Activated naive CD4-positive, alpha-beta T cell treated with anti-CD3 and anti-CD28 coated beads, Interleukin-2, amount 10 ng/mL, durations not matched to agents 7 days and 5 days (primary cell): ENCODE results near the gene TNFSF10.
A peak's percentile ranks its signal among the peaks of the same experiment; 100 is the strongest.
"Not testable (repeated sequence)": the region's sequence is repeated elsewhere in the genome, so short reads cannot be mapped to it uniquely, and the experiment has no call there.

Experiments
- CTCF ChIA-PET: fragments of 350-600 bp; sonication (Branson Sonifier 250); formaldehyde crosslinking; loops from one replicate; lab custom pipeline; 2021; ENCODE audit warnings: antibody characterized with exemption; lab: Charles Lee
- DNase-seq: peaks from one replicate; pipeline ENCODE4 v3.0.0-alpha.2; 2020
- H3K27ac Mint-ChIP-seq: one replicate; pipeline ENCODE4 v1.8.0; 2021; ENCODE audit warnings: mild to moderate bottlenecking, moderate library complexity, mixed read lengths
- H3K27me3 Mint-ChIP-seq: one replicate; pipeline ENCODE4 v1.8.0; 2021; ENCODE audit warnings: mild to moderate bottlenecking, mixed read lengths
- H3K36me3 Mint-ChIP-seq: one replicate; pipeline ENCODE4 v1.8.0; 2021; ENCODE audit warnings: mixed read lengths
- H3K4me1 Mint-ChIP-seq: one replicate; pipeline ENCODE4 v1.8.0; 2021; ENCODE audit warnings: mixed read lengths
- H3K4me3 Mint-ChIP-seq: one replicate; pipeline ENCODE4 v1.8.0; 2021; ENCODE audit warnings: mild to moderate bottlenecking, moderate library complexity, mixed read lengths
- H3K9me3 Mint-ChIP-seq: one replicate; pipeline ENCODE4 v1.8.0; 2021; ENCODE audit warnings: mixed read lengths

TNFSF10 gene

DNA sequence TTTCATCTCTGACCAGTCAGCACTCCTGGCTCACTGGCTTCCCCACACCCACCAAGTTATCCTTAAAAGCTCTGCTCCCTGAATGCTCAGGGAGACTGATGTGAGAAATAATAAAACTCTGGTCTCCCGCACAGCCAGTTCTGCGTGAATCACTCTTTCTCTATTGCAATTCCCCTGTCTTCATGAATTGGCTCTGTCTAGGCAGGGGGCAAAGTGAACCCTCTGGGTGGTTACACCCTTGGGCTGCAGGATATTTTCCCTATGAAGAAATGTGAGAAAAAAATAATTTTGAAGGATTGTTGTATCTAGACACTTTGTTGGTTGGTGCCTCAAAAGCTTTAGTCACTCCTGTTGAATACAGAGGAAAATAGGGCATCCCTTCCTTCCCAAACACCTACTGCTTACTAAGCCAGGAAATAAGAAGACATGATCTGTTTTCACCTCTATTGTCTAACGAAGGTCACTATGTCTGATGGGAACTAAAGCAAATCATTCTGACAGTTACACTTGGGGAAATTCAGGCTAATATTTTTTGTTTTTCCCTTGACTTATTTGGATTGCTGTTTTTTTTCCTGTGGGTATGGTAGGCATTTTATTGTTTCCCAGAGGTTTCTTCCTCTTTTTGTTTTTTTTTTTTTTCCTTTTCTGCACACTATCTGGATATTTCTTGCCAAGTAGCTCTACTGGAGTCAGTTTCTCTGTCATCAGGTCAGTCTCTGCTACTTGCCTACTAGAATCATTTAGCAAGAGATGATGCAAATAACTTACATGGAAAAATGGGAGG, 15.3 kb upstream of the TNFSF10 start:
- Mint-ChIP-seq H3K9me3 (peaks cover 11% of the 10 kb centered on the region), H3K4me3 (no peak overlapping the region), H3K36me3 (peaks cover 10% of the 10 kb centered on the region), H3K4me1 (peaks cover 49% of the 10 kb centered on the region), H3K27me3 (no peaks in the 10 kb centered on the region), H3K27ac (no peak overlapping the region)
- CTCF ChIA-PET: interaction anchor here (0.7 to 2.0 kb wide), 3 partner anchors 15 to 23 kb away, joined by 3 to 7 read pairs (median 4); partner anchors contain the start of gene TNFSF10
- DNase-seq: no peak

DNA sequence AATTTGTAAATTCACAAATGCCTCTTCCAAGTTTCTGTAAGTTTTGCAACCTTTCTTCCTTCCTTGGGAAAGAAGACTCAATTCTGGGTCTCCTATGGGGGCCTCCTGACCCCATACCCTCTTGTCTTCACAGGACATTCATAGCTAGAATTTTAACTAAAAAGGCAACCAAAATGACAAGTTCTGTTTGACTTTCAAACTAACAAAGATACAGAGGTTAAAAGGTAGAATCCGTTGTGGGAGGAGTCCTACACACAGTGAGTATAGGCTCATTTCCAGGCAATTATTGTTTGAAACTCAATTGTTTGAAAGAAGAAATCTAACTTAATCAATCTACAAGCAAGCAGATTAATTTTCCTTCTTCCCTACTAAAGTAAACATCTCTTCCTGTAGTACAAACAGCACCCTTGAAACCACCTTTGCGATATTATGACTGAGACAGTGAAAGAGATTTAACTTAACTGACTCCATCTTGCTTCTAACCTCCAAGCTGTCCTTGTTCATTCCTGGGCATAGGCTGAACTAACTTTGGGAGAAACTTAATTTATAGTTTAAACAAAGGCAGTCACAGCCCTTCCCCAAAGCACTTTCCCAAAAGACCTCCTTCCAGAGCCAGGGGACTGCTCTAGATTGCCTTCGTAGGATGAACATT, 14.4 kb upstream of the TNFSF10 start:
- Mint-ChIP-seq H3K4me3 (no peak overlapping the region), H3K36me3 (peaks cover 10% of the 10 kb centered on the region), H3K9me3 (peaks cover 11% of the 10 kb centered on the region), H3K27me3 (no peaks in the 10 kb centered on the region), H3K4me1 (peaks cover 48% of the 10 kb centered on the region), H3K27ac (peak overlapping the region; percentile 80)
- DNase-seq: no peak
- CTCF ChIA-PET: interaction anchor here (1.8 to 2.0 kb wide), 2 partner anchors 14 to 17 kb away, joined by 4 to 7 read pairs; partner anchors contain the start of gene TNFSF10

DNA sequence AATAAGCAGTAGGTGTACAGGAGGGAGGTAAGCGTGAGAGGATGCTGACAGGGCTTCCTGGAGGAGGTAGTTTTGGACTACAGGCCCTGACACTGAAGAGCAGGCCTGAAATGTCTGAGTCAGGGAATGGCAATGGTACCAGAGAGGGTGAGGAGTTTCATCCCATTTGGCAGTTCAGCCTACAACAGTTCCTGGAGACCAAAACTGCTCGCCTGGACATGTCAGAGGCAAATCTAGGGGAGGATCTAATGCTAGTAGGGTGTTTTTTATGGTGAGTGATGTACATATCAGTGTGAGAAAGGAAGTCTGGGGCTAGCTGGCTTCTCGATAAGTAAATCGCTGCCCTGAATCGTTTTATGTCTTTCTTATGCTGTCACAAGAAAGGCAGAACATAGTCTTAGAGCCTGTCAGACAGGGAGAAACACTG, 13.8 kb upstream of the TNFSF10 start:
- no peaks in the 10 kb centered on the region for H3K27me3 Mint-ChIP-seq
- CTCF ChIA-PET: interaction anchor here (1.8 to 2.0 kb wide), 2 partner anchors 14 to 17 kb away, joined by 4 to 7 read pairs; partner anchors contain the start of gene TNFSF10

DNA sequence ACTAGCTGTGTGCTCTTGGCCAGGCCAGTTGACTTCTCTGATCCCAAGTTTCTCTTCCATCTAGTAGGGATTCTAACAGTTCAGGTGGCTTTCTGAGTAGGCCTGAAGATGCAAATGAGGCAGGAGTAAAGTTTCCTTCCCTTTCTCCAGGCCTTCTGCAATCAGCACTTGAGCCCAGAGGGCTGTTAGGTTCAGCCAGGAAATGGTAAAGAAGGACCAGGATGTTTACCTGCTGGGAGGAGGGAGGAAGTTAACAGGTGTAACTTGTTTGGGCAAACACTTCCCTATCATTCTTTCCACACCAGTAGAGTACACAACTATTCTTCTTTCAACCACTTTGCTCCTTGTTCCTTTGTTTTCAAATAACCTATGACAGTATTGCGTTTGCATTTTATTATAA, 13.3 kb upstream of the TNFSF10 start:
- Mint-ChIP-seq H3K36me3 (peaks cover 10% of the 10 kb centered on the region), H3K27ac (peak overlapping the region; percentile 80), H3K4me3 (no peak overlapping the region), H3K9me3 (peaks cover 11% of the 10 kb centered on the region), H3K27me3 (no peaks in the 10 kb centered on the region), H3K4me1 (peaks cover 57% of the 10 kb centered on the region)
- no peak for DNase-seq
- CTCF ChIA-PET: interaction anchor here (2.0 kb wide), 1 partner anchor 16 kb away, joined by 7 read pairs; no protein-coding TSS in a partner anchor

More for the DNA sequence above, 13.8 kb upstream of the TNFSF10 start:
- H3K27ac Mint-ChIP-seq: peak overlapping the region; percentile 80
- no peak overlapping the region for H3K4me3 Mint-ChIP-seq
- no peak for DNase-seq
- H3K9me3 Mint-ChIP-seq: peaks cover 11% of the 10 kb centered on the region
- peaks cover 10% of the 10 kb centered on the region for H3K36me3 Mint-ChIP-seq
- H3K4me1 Mint-ChIP-seq: peaks cover 54% of the 10 kb centered on the region

DNA sequence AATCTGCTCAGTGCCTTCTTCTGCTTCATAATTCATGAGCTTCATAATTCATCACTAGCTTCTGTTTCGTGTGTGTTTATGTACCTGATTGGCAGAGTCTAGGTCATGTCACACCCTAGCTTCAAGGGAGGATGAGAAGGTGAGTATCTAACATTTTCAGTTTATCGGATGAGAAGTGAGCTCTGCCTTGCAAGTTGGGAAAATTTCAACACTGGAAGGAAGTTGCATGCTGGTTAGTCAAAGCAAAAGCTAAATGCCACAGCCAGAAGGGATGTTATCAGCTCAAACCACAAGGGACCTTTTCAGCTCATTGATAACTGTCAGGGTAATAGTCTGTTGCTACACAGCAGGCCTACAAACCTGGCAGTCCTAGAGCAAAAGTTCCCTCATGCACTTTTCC, 7.3 kb upstream of the TNFSF10 start:
- Mint-ChIP-seq H3K9me3 (peaks cover 1% of the 10 kb centered on the region), H3K27ac (peak overlapping the region; percentile 81), H3K27me3 (no peaks in the 10 kb centered on the region), H3K36me3 (no peaks in the 10 kb centered on the region), H3K4me3 (no peak overlapping the region), H3K4me1 (peaks cover 52% of the 10 kb centered on the region)
- CTCF ChIA-PET: interaction anchor here (0.8 to 4.0 kb wide), 15 partner anchors 10 to 189 kb away, joined by 3 to 77 read pairs (median 3); no protein-coding TSS in a partner anchor
- peak; percentile 38 for DNase-seq

GRCh38 chr3:172530101-172530561, 6.9 kb upstream of the TNFSF10 start:
- CTCF ChIA-PET: interaction anchor here (0.8 to 4.0 kb wide), 16 partner anchors 10 to 189 kb away, joined by 3 to 77 read pairs (median 4); no protein-coding TSS in a partner anchor
- peak; percentile 39 for DNase-seq
- H3K9me3 Mint-ChIP-seq: peaks cover 4% of the 10 kb centered on the region

GRCh38 chr3:172528677-172529076, 5.4 kb upstream of the TNFSF10 start:
- Mint-ChIP-seq H3K36me3 (no peaks in the 10 kb centered on the region), H3K27ac (no peak overlapping the region), H3K27me3 (no peaks in the 10 kb centered on the region), H3K4me3 (no peak overlapping the region), H3K4me1 (peaks cover 58% of the 10 kb centered on the region), H3K9me3 (peaks cover 4% of the 10 kb centered on the region)
- DNase-seq: no peak
- CTCF ChIA-PET: interaction anchor here (0.6 to 4.0 kb wide), 4 partner anchors 8 to 65 kb away, joined by 4 to 77 read pairs (median 17); no protein-coding TSS in a partner anchor

More at GRCh38 chr3:172530101-172530561, 6.9 kb upstream of the TNFSF10 start:
- H3K4me3 Mint-ChIP-seq: no peak overlapping the region
- no peaks in the 10 kb centered on the region for H3K36me3 Mint-ChIP-seq
- peak overlapping the region; percentile 81 for H3K27ac Mint-ChIP-seq
- H3K27me3 Mint-ChIP-seq: no peaks in the 10 kb centered on the region
- peaks cover 51% of the 10 kb centered on the region for H3K4me1 Mint-ChIP-seq

DNA sequence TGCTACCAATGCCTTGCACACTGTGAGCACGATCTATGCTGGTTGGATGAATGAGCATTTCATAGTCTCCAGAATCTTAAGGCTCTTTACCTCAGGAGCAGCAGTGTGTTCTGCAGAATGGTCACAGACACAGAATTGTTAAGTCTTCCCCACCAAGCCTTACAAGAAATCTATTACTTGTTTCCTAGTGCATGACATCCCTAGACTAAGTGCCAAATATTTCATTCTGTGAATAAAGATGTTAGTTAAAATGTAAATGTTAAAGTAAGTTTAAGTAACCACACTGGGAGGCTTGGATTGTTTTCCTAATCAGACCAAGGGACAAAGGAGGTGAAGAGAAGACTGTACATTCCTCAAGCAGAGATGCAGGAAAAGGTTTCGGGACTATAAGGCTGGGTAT, 4.1 kb upstream of the TNFSF10 start:
- H3K27ac Mint-ChIP-seq: no peak overlapping the region
- no peak for DNase-seq
- CTCF ChIA-PET: no interaction called here
- no peaks in the 10 kb centered on the region for H3K36me3 Mint-ChIP-seq
- H3K9me3 Mint-ChIP-seq: peaks cover 4% of the 10 kb centered on the region
- H3K4me3 Mint-ChIP-seq: no peak overlapping the region
- no peaks in the 10 kb centered on the region for H3K27me3 Mint-ChIP-seq
- peaks cover 54% of the 10 kb centered on the region for H3K4me1 Mint-ChIP-seq

DNA sequence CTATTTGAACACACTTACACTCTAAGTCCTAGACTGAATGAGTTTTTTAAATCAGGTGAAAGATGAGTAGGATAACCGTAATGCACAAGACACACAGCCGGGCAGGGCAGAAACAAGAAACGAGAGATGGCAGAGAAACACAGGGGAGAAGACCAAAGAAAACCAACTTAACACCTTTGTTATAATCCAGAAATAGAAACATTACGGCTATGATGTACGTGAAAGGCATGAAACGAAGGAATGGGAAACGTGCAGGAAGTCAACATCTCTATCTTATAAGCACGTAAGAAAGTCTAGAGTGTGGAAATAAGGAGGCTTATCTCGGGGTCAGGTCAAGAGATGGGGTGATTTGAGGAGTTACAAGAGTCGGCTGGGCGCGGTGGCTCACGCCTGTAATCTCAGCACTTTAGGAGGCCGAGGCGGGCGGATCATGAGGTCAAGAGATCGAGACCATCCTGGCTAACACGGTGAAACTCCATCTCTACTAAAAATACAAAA, 1.9 kb upstream of the TNFSF10 start:
- CTCF ChIA-PET: no interaction called here
- Mint-ChIP-seq H3K9me3 (peaks cover 4% of the 10 kb centered on the region), H3K27me3 (no peaks in the 10 kb centered on the region), H3K4me1 (peaks cover 43% of the 10 kb centered on the region), H3K27ac (no peak overlapping the region), H3K36me3 (peaks cover 18% of the 10 kb centered on the region), H3K4me3 (no peak overlapping the region)
- no peak for DNase-seq

GRCh38 chr3:172524611-172525010, 1.4 kb upstream of the TNFSF10 start:
- H3K4me1 Mint-ChIP-seq: peaks cover 41% of the 10 kb centered on the region
- no peak overlapping the region for H3K27ac Mint-ChIP-seq
- H3K36me3 Mint-ChIP-seq: peaks cover 21% of the 10 kb centered on the region
- CTCF ChIA-PET: interaction anchor here (10.4 kb wide), 1 partner anchor 67 kb away, joined by 180 read pairs; no protein-coding TSS in a partner anchor
- H3K9me3 Mint-ChIP-seq: peaks cover 4% of the 10 kb centered on the region
- no peaks in the 10 kb centered on the region for H3K27me3 Mint-ChIP-seq
- H3K4me3 Mint-ChIP-seq: no peak overlapping the region
- DNase-seq: no peak

DNA sequence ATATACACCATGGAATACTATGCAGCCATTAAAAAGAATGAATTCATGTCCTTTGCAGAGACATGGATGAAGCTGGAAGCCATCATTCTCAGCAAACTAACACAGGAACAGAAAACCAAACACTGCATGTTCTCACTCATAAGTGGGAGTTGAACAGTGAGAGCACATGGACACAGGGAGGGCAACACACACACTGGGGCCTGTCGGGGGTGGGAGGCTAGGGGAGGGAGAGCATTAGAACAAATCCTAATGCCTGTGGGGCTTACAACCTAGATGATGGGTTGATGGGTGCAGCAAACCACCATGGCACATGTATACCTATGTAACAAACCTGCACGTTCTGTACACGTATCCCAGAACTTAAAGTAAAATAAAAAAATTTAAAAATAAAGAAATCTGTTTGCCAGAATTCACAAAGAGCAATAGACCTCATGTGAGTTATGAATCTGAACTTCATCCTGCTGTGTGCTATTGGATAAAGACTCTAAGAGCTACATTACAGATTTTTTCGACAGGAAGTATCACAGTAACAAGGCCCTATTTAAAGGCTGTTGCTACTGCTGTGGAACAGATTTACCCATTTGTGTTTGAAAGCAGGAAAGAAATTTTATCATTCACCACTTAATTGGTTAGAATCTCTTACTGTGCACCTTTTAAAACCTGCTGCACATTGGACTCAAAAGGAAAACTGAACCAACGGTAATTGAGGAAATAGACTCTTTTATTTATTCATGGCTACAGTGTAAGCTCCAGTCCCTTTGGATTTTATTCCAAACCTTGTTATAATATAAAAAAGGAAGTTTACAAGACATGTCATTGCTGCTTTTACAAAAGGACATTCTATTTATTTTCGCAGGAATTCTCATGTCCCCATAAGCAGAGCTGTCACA, 1.1 kb downstream of the TNFSF10 start:
- Mint-ChIP-seq H3K4me1 (peaks cover 55% of the 10 kb centered on the region), H3K36me3 (peaks cover 33% of the 10 kb centered on the region), H3K27ac (peak overlapping the region; percentile 99), H3K4me3 (peak overlapping the region; percentile 100)
- CTCF ChIA-PET: interaction anchor here (0.7 to 10.4 kb wide), 7 partner anchors 8 to 100 kb away, joined by 3 to 180 read pairs (median 6); no protein-coding TSS in a partner anchor
- H3K9me3 Mint-ChIP-seq, H3K27me3 Mint-ChIP-seq: not testable (repeated sequence)
- peak; percentile 24 for DNase-seq

- Mint-ChIP-seq H3K9me3 (peaks cover 4% of the 10 kb centered on the region), H3K4me3 (peak overlapping the region; percentile 100), H3K4me1 (peaks cover 72% of the 10 kb centered on the region), H3K36me3 (peaks cover 49% of the 10 kb centered on the region), H3K27me3 (no peaks in the 10 kb centered on the region), H3K27ac (peak overlapping the region; percentile 99)
- CTCF ChIA-PET: interaction anchor here (0.6 to 10.4 kb wide), 9 partner anchors 9 to 146 kb away, joined by 3 to 180 read pairs (median 4); no protein-coding TSS in a partner anchor
- peak; percentile 30 for DNase-seq
Observed at GRCh38 chr3:172520301-172520831, 2.9 kb downstream of the TNFSF10 start.

DNA sequence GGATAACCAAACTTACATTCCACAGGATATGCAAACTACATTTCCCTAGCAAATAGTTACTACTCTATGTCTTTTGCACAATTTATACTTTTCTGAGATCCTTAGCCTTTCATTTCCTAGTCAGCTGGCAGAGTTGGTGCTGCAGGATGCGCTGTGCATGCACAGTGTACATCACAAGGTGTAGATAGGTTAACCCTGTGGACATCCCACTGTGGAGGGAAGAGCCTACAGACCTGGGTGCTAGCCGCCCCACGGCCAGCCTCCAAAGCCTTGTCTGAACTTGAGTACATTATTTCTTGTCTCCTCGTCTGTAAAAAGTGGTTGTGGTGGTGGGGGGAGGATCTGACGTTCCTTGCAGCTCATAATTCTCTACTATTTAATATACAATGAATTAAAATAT, 3.5 kb downstream of the TNFSF10 start:
- peak overlapping the region; percentile 83 for H3K27ac Mint-ChIP-seq
- H3K27me3 Mint-ChIP-seq: no peaks in the 10 kb centered on the region
- peak overlapping the region; percentile 100 for H3K4me3 Mint-ChIP-seq
- H3K9me3 Mint-ChIP-seq: no peaks in the 10 kb centered on the region
- H3K36me3 Mint-ChIP-seq: peaks cover 54% of the 10 kb centered on the region
- peaks cover 73% of the 10 kb centered on the region for H3K4me1 Mint-ChIP-seq
- DNase-seq: peak; percentile 46
- CTCF ChIA-PET: interaction anchor here (1.0 to 10.4 kb wide), 8 partner anchors 10 to 147 kb away, joined by 3 to 180 read pairs (median 4); no protein-coding TSS in a partner anchor
